ENCODE results near the gene EDIL3. TPM values are rescaled to one million over a fixed set of nuclear protein-coding genes. Genes with fewer than 3 reads are reported as not detected.

Gene EDIL3
- total and polyA plus RNA-seq, 12 donors = 4.6 to 59.7 (median 13.7) TPM

- H3K27me3 ChIP-seq = no peaks in the 10 kb centered on the region
- intact Hi-C loops (cut with DNase I) = no loop called here
- H3K4me1 ChIP-seq (replicated peaks in 1 of 2) = no peaks in the 10 kb centered on the region
- no peak overlapping the region for H3K27ac ChIP-seq
- no peaks in the 10 kb centered on the region for H3K36me3 ChIP-seq (replicated peaks in 1 of 2)
- TF ChIP-seq POLR2A (IDR thresholded peaks at IDR 0.05) (no peak), CTCF (IDR thresholded peaks at IDR 0.05) (no peak)
- DNase-seq = no peak
- H3K4me3 ChIP-seq = no peak overlapping the region
- no peaks in the 10 kb centered on the region for H3K9me3 ChIP-seq (replicated peaks in 1 of 3)
- 85 to 94% (median 89%) methylated on average over 4 of the region's 4 CpGs for WGBS, 4 donors
Observed at GRCh38 chr5:84374568-84374967, 10.1 kb downstream of the EDIL3 start.

GRCh38 chr5:84373506-84373905 lies 11.2 kb downstream of the EDIL3 start:
- no peak for DNase-seq
- Histone ChIP-seq H3K36me3 (replicated peaks in 1 of 2) (no peaks in the 10 kb centered on the region), H3K27ac (no peak overlapping the region), H3K9me3 (replicated peaks in 1 of 3) (no peaks in the 10 kb centered on the region), H3K4me1 (replicated peaks in 1 of 2) (no peaks in the 10 kb centered on the region), H3K4me3 (no peak overlapping the region), H3K27me3 (no peaks in the 10 kb centered on the region)
- no peak for TF ChIP-seq CTCF (IDR thresholded peaks at IDR 0.05)
- TF ChIP-seq POLR2A (IDR thresholded peaks at IDR 0.05) = no peak
- 84 to 88% (median 86%) methylated on average over 2 of the region's 2 CpGs for WGBS, 4 donors
- intact Hi-C loops (cut with DNase I) = no loop called here

- no peak overlapping the region for H3K27ac ChIP-seq
- DNase-seq = no peak
- no peak overlapping the region for H3K4me3 ChIP-seq
Observed at GRCh38 chr5:84372066-84372695, 12.5 kb downstream of the EDIL3 start.

GRCh38 chr5:84370176-84370575 lies 14.5 kb downstream of the EDIL3 start:
- Histone ChIP-seq H3K27me3 (no peaks in the 10 kb centered on the region), H3K4me3 (no peak overlapping the region), H3K27ac (no peak overlapping the region), H3K4me1 (replicated peaks in 1 of 2) (no peaks in the 10 kb centered on the region), H3K36me3 (replicated peaks in 1 of 2) (no peaks in the 10 kb centered on the region), H3K9me3 (replicated peaks in 1 of 3) (no peaks in the 10 kb centered on the region)
- no peak for TF ChIP-seq POLR2A (IDR thresholded peaks at IDR 0.05)
- TF ChIP-seq CTCF (IDR thresholded peaks at IDR 0.05) = no peak
- WGBS, 4 donors = 71 to 83% (median 75%) methylated on average over 2 of the region's 2 CpGs
- intact Hi-C loops (cut with DNase I) = no loop called here
- DNase-seq = no peak

More at GRCh38 chr5:84372066-84372695, 12.5 kb downstream of the EDIL3 start:
- H3K36me3 ChIP-seq (replicated peaks in 1 of 2) = no peaks in the 10 kb centered on the region
- intact Hi-C loops (cut with DNase I) = no loop called here
- no peaks in the 10 kb centered on the region for H3K9me3 ChIP-seq (replicated peaks in 1 of 3)
- no peaks in the 10 kb centered on the region for H3K27me3 ChIP-seq
- no peaks in the 10 kb centered on the region for H3K4me1 ChIP-seq (replicated peaks in 1 of 2)
- no peak for TF ChIP-seq CTCF (IDR thresholded peaks at IDR 0.05)
- no peak for TF ChIP-seq POLR2A (IDR thresholded peaks at IDR 0.05)
- 48 to 52% (median 49%) methylated on average over 9 of the region's 9 CpGs for WGBS, 4 donors
